AG04449 (cell line): ENCODE measurements around the gene RGS4.

ENCODE experiments used
- CTCF ChIA-PET: fragments of 350-600 bp; formaldehyde crosslinking; extraction: SDS; loops from one replicate; lab custom pipeline; 2021; ENCODE audit warnings: antibody characterized with exemption; lab: Yijun Ruan, JAX
- POLR2A ChIA-PET: fragments of 400-600, 350-600 bp; formaldehyde crosslinking; extraction: SDS; loops from one replicate; lab custom pipeline; 2020; ENCODE audit warnings: antibody characterized with exemption, inconsistent platforms; lab: Yijun Ruan, JAX
- DNase-seq: peaks from one replicate; pipeline ENCODE4 v3.0.0-alpha.2; 2010; ENCODE audit warnings: low read depth, low spot score
- H3K4me3 ChIP-seq: 2 replicates; pipeline ENCODE4 v1.5.1; 2011; ENCODE audit warnings: low read depth, mild to moderate bottlenecking, control low read depth, low read length
- TF ChIP-seq, protein P1 (sequence below): IDR thresholded peaks from one replicate; pipeline ENCODE4 v1.5.1; 2011; ENCODE audit warnings: mild to moderate bottlenecking, moderate library complexity, low read length, control low read depth, inconsistent platforms; ENCODE audit not compliant: insufficient read depth; ENCODE audit errors: missing control alignments

RGS4 gene

DNA sequence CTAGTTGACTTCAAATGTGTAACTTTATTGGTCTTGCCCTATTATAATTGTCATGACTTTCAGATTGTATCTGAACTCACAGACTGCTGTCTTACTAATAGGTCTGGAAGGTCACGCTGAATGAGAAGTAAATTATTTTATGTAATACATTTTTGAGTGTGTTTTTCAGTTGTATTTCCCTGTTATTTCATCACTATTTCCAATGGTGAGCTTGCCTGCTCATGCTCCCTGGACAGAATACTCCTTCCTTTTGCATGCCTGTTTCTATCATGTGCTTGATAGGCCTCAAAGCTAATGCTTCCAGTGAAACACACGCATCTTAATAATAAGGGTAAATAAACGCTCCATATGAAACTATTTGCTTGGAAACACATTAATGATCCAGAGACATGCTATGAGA is 7.3 kb downstream of the RGS4 start:
- ChIA-PET POLR2A (no interaction called here), CTCF (interaction anchor here (1.0 to 1.5 kb wide), 3 partner anchors 98 to 228 kb away, joined by 3 to 9 read pairs (median 5); no protein-coding TSS in a partner anchor)
- TF ChIP-seq, protein P1, sequence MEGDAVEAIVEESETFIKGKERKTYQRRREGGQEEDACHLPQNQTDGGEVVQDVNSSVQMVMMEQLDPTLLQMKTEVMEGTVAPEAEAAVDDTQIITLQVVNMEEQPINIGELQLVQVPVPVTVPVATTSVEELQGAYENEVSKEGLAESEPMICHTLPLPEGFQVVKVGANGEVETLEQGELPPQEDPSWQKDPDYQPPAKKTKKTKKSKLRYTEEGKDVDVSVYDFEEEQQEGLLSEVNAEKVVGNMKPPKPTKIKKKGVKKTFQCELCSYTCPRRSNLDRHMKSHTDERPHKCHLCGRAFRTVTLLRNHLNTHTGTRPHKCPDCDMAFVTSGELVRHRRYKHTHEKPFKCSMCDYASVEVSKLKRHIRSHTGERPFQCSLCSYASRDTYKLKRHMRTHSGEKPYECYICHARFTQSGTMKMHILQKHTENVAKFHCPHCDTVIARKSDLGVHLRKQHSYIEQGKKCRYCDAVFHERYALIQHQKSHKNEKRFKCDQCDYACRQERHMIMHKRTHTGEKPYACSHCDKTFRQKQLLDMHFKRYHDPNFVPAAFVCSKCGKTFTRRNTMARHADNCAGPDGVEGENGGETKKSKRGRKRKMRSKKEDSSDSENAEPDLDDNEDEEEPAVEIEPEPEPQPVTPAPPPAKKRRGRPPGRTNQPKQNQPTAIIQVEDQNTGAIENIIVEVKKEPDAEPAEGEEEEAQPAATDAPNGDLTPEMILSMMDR, result no peak
- no peak for DNase-seq
- no peak overlapping the region for H3K4me3 ChIP-seq

DNA sequence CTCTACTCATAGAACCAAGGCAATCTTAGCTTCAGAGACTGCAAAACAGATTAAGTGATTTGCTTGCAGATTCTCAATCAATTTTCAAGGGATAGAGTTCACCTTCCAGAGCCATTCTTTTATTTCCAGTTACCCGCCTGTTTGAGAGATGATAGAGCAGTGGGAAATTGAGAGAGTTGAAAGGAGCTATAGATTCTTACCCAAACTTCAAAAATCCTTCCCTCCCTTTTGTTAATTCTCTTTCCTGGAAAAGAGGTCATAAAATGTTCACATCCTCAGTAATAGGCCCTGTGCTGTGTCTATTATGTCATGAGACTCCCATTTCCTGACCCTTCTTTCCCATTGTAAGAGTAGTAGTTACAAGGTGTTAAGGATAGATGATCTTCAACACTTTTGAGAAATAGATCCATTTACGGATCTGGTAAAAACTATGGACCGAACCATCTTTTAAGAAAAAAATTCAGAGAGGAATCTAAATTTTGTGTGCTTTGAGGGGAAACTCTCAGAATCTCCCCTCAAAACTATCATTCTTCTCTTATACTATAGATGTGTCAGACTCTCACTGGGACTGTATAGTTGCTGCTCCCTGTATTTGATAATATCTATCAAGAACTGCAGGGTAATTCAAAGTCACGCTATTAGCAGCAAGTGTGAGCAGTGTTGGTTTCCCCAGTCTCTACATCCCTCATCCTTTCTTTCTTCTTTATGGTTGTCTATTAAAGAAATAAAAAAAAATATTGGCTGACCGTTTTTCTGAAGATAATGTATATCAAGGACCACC is 8.0 kb downstream of the RGS4 start:
- CTCF ChIA-PET, result interaction anchor here (1.0 to 1.5 kb wide), 3 partner anchors 98 to 229 kb away, joined by 3 to 9 read pairs (median 5); no protein-coding TSS in a partner anchor
- TF ChIP-seq, protein P1, result no peak
- H3K4me3 ChIP-seq, result no peak overlapping the region
- POLR2A ChIA-PET, result no interaction called here
- DNase-seq, result no peak

DNA sequence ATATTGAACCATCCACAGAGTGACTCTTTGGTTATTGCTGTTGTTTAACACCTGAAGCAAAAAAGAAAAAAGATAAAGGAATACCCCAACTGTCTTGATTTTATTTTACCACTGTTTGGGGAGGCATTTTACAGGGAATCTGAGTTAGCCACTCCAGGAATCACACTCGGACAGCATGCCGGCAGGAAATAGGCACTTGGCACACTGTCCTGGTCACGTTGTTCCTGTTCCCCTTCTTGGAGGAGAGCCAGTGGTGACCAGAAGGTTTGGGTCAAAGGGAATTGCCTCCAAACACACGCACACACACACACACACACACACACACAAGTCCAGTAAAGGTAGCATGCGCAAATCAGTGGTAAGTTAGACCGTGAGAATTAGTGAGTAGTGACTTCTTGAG is 13.8 kb downstream of the RGS4 start:
- H3K4me3 ChIP-seq, result no peak overlapping the region
- CTCF ChIA-PET, result interaction anchor here (1.7 kb wide), 1 partner anchor 10 kb away, joined by 4 read pairs; no protein-coding TSS in a partner anchor
- DNase-seq, result no peak
- POLR2A ChIA-PET, result no interaction called here
- TF ChIP-seq, protein P1, result no peak

DNA sequence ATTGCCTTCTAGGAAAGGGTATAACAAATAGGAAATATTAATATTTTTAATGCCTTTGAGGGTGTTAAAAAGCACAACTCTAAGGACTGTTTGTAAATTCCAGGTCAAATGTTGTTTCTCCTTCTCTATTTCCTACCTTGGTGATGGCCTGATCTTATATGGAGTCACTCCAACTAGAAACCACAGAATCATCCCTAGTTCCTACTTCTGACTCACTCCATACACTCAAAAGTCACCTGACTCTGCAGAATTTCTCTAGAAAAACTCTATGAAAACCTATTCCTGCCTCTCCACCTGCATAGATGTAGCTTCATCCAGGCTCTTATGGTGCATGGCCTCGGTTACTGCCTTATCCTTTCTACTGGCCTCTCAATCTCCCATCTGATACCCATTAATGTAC is 14.5 kb downstream of the RGS4 start:
- TF ChIP-seq, protein P1, result no peak
- no peak for DNase-seq
- CTCF ChIA-PET, result interaction anchor here (1.1 to 1.7 kb wide), 2 partner anchors 10 to 12 kb away, joined by 4 read pairs; no protein-coding TSS in a partner anchor
- POLR2A ChIA-PET, result no interaction called here
- no peak overlapping the region for H3K4me3 ChIP-seq

DNA sequence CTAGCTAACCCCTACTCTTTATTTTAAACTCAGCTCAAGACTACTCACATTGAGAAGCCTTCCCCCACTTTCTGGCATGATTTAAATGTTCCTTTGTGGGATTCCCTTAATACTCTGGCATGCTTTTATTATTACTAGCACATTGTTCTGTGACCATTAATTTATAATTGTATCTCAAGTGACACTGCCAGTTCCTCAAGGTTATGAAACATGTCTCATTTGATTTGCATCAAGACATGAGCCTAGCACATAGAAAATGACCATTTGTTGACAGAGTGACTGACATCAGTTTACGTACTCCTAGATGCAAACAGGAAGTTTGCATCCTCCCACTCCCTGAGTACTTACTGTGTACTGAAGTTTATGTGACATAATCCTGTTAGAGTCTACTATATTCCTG is 15.2 kb downstream of the RGS4 start:
- CTCF ChIA-PET, result interaction anchor here (1.1 to 2.5 kb wide), 4 partner anchors 11 to 232 kb away, joined by 4 to 11 read pairs (median 4); no protein-coding TSS in a partner anchor
- no peak overlapping the region for H3K4me3 ChIP-seq
- POLR2A ChIA-PET, result no interaction called here
- no peak for DNase-seq
- TF ChIP-seq, protein P1, result no peak
